ENCODE measurements around the gene SPATA21.

DNA sequence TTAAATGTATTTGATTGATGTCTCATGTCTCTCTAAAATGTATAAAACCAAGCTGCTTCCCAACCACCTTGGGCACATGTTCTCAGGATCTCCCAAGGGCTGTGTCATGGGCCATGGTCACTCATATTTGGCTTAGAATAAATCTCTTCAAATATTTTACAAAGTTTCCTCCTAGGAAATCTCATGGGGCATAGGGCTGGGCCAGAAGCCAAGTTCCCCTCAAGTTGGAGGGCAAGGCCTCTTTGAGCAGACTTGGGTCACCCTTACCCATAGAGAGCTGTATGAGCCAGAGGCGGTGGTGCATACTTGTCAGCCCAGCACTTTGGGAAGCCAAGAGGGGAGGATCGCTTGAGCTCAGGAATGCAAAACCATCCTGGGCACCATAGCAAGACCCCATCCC is 82.6 kb downstream of the SPATA21 start:
- TF ChIP-seq POLR2A (IDR thresholded peaks at IDR 0.05; ENCODE audit: low read depth, low read length) (no peak), EZH2 (IDR thresholded peaks at IDR 0.05; ENCODE audit: borderline replicate concordance, control insufficient read depth, low read depth, low read length) (no peak), SRF (IDR thresholded peaks at IDR 0.05; ENCODE audit: low read depth in 2 of 2, low read length in 2 of 2) (no peak), KLF5 (IDR thresholded peaks at IDR 0.05; ENCODE audit: partially characterized antibody) (no peak), FOS (IDR thresholded peaks at IDR 0.05; ENCODE audit: borderline replicate concordance, extremely low read depth, insufficient read length) (no peak), BCL3 (IDR thresholded peaks at IDR 0.05; ENCODE audit: borderline replicate concordance, insufficient read depth, low read depth, low read length, poor library complexity, severe bottlenecking) (no peak), YBX1 (IDR thresholded peaks at IDR 0.05) (no peak), GABPA (IDR thresholded peaks at IDR 0.05; ENCODE audit: low read depth) (no peak), USF2 (IDR thresholded peaks at IDR 0.05; ENCODE audit: borderline replicate concordance, low read depth, low read length) (no peak), NBN (IDR thresholded peaks at IDR 0.05) (no peak)
- TF ChIP-seq, protein P1, sequence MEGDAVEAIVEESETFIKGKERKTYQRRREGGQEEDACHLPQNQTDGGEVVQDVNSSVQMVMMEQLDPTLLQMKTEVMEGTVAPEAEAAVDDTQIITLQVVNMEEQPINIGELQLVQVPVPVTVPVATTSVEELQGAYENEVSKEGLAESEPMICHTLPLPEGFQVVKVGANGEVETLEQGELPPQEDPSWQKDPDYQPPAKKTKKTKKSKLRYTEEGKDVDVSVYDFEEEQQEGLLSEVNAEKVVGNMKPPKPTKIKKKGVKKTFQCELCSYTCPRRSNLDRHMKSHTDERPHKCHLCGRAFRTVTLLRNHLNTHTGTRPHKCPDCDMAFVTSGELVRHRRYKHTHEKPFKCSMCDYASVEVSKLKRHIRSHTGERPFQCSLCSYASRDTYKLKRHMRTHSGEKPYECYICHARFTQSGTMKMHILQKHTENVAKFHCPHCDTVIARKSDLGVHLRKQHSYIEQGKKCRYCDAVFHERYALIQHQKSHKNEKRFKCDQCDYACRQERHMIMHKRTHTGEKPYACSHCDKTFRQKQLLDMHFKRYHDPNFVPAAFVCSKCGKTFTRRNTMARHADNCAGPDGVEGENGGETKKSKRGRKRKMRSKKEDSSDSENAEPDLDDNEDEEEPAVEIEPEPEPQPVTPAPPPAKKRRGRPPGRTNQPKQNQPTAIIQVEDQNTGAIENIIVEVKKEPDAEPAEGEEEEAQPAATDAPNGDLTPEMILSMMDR (IDR thresholded peaks at IDR 0.05 in 2 of 3, conservative IDR thresholded peaks at IDR 0.05 in 1 of 3; ENCODE audit: control insufficient read depth in 2 of 3, extremely low read depth in 1 of 3, insufficient read depth in 1 of 3, low read depth in 3 of 3, low read length in 3 of 3) = no peak

Data from GM12878 (cell line).